Esophagus squamous epithelium (tissue), 5 donors: ENCODE data around the gene TOMM40L. TPM values are rescaled to one million over a fixed set of nuclear protein-coding genes. Genes with fewer than 3 reads are reported as not detected.
"Not testable (repeated sequence)": the region's sequence is repeated elsewhere in the genome, so short reads cannot be mapped to it uniquely, and the experiment has no call there.

ENCODE experiments used
- DNase-seq: peaks from one replicate; lab custom pipeline; 2025; lab: John Stamatoyannopoulos, UW
- H3K27ac ChIP-seq, 4 donors: fragments of 200-600 bp; sonication (generic); one replicate each; pipeline ENCODE4 v1.5.1; 2016 to 2019; ENCODE audit warnings: mild to moderate bottlenecking in 1 of 4
- H3K27me3 ChIP-seq, 4 donors: fragments of 200-600 bp; sonication (generic); 1 replicate in 3 of 4; 2 replicates in 1 of 4; pipeline versions ENCODE4 v1.5.1 to v1.6.0; 2017 to 2021; ENCODE audit warnings: antibody characterized with exemption in 1 of 4
- H3K36me3 ChIP-seq, 3 donors: fragments of 200-600 bp; sonication (generic); one replicate each; pipeline ENCODE4 v1.5.1; 2016 to 2019
- H3K4me1 ChIP-seq, 3 donors: fragments of 200-600 bp; sonication (generic); one replicate each; pipeline ENCODE4 v1.5.1; 2017 to 2019
- H3K4me3 ChIP-seq, 4 donors: fragments of 200-600 bp; sonication (generic); 1 replicate in 3 of 4; 2 replicates in 1 of 4; pipeline ENCODE4 v1.5.1; 2016 to 2019; ENCODE audit warnings: mild to moderate bottlenecking in 2 of 4, moderate library complexity in 1 of 4
- H3K9me3 ChIP-seq, 3 donors: fragments of 200-600 bp; sonication (generic); one replicate each; pipeline ENCODE4 v1.5.1; 2016 to 2019
- CTCF ChIP-seq, 6 experiments: fragments of 450-650 bp in 4 of 6; fragments of 200-600 bp in 2 of 6; sonication (generic) in 2 of 6; IDR thresholded peaks; one replicate each; pipeline ENCODE4 v1.5.1; 2016 to 2019; ENCODE audit warnings: antibody characterized with exemption in 6 of 6, mild to moderate bottlenecking in 4 of 6, moderate library complexity in 4 of 6
- POLR2A ChIP-seq, 4 donors: fragments of 450-650 bp; IDR thresholded peaks; one replicate each; pipeline ENCODE4 v1.6.1; 2017; ENCODE audit warnings: antibody characterized with exemption in 4 of 4, mild to moderate bottlenecking in 4 of 4, moderate library complexity in 3 of 4
- WGBS, 2 donors: methylation state at CpG; one replicate each; pipeline ENCODE4 v1.1.5; 2018; 5-methylcytosine and 5-hydroxymethylcytosine counted together
- intact Hi-C: fragments of 100-400 bp; cut with DNase I; formaldehyde crosslinking; loops from one replicate; pipeline ENCODE4 v1.15.0; 2022
- total RNA-seq, 4 donors: library from RNA; depleted of rRNA; stranded (reverse); fragments of >200 nt; gene quantifications; one replicate each; pipeline ENCODE4 v1.1.0, GENCODE V29; 2016
- donor health status: DM: yes; HTN: yes; CAD: no.

TOMM40L gene
- total RNA-seq, 4 donors from 2014 or later = 7.6 to 23.9 (median 10.2) TPM

- DNase-seq = no peak
- H3K36me3 ChIP-seq = no peaks in the 10 kb centered on the region
- H3K9me3 ChIP-seq = no peaks in the 10 kb centered on the region
- H3K27ac ChIP-seq = no peak overlapping the region
- peaks cover 0 to 13% (median 7%) of the 10 kb centered on the region in 3 donors for H3K4me1 ChIP-seq
- 62 to 69% methylated on average over 2 of the region's 2 CpGs for WGBS, 2 donors
- no peaks in the 10 kb centered on the region for H3K27me3 ChIP-seq
- no peak overlapping the region for H3K4me3 ChIP-seq
- TF ChIP-seq CTCF (IDR thresholded peaks at IDR 0.05) (no peak), POLR2A (IDR thresholded peaks at IDR 0.05) (no peak)
- intact Hi-C loops = no loop called here
Observed at GRCh38 chr1:161242313-161242712, 16.5 kb downstream of the TOMM40L start.

GRCh38 chr1:161244888-161245287 lies 19.0 kb downstream of the TOMM40L start:
- Histone ChIP-seq H3K36me3 (no peaks in the 10 kb centered on the region), H3K27me3 (no peaks in the 10 kb centered on the region), H3K4me3 (no peak overlapping the region), H3K27ac (peak overlapping the region in 3 of 4 donors; percentile 46 to 57 (median 57)), H3K9me3 (no peaks in the 10 kb centered on the region), H3K4me1 (peaks cover 0 to 13% (median 7%) of the 10 kb centered on the region in 3 donors)
- whole genome bisulfite sequencing, 2 donors = 43 to 44% methylated on average over 4 of the region's 4 CpGs
- DNase-seq = no peak
- no peak for TF ChIP-seq POLR2A (IDR thresholded peaks at IDR 0.05)
- TF ChIP-seq CTCF (IDR thresholded peaks at IDR 0.05) = no peak
- intact Hi-C loops = no loop called here

- 78 to 81% methylated on average over 3 to 5 of the region's 5 CpGs for WGBS, 2 donors
- H3K4me3 ChIP-seq, H3K36me3 ChIP-seq, intact Hi-C loops, H3K4me1 ChIP-seq, DNase-seq, H3K27me3 ChIP-seq, H3K27ac ChIP-seq, H3K9me3 ChIP-seq: not testable (repeated sequence)
Observed at GRCh38 chr1:161250100-161250499, 24.2 kb downstream of the TOMM40L start.

GRCh38 chr1:161250829-161251228 lies 25.0 kb downstream of the TOMM40L start:
- Histone ChIP-seq H3K4me1 (peaks cover 0 to 10% (median 0%) of the 10 kb centered on the region in 3 donors), H3K27me3 (no peaks in the 10 kb centered on the region), H3K9me3 (no peaks in the 10 kb centered on the region), H3K27ac (no peak overlapping the region), H3K4me3 (no peak overlapping the region), H3K36me3 (no peaks in the 10 kb centered on the region)
- DNase-seq = no peak
- TF ChIP-seq POLR2A (IDR thresholded peaks at IDR 0.05) (no peak), CTCF (IDR thresholded peaks at IDR 0.05) (no peak)
- WGBS, 2 donors = 71 to 73% methylated on average over 7 of the region's 7 CpGs
- intact Hi-C loops = no loop called here

- Histone ChIP-seq H3K36me3 (no peaks in the 10 kb centered on the region), H3K4me1 (peaks cover 0 to 17% (median 0%) of the 10 kb centered on the region in 3 donors), H3K4me3 (no peak overlapping the region), H3K9me3 (peaks cover 0 to 3% (median under 1%) of the 10 kb centered on the region in 3 donors), H3K27me3 (no peaks in the 10 kb centered on the region), H3K27ac (no peak overlapping the region)
- TF ChIP-seq CTCF (IDR thresholded peaks at IDR 0.05) (no peak), POLR2A (IDR thresholded peaks at IDR 0.05) (no peak)
- no peak for DNase-seq
- 94 to 98% methylated on average over 8 of the region's 8 CpGs for WGBS, 2 donors
- intact Hi-C loops = no loop called here
Observed at GRCh38 chr1:161251579-161251978, 25.7 kb downstream of the TOMM40L start.

- Histone ChIP-seq H3K4me1 (peaks cover 10 to 54% (median 17%) of the 10 kb centered on the region in 3 donors), H3K9me3 (peaks cover 0 to 16% (median 9%) of the 10 kb centered on the region in 3 donors), H3K27me3 (peaks cover 0 to 37% (median 0%) of the 10 kb centered on the region in 4 donors), H3K27ac (peak overlapping the region in 1 of 4 donors; percentile 53)
- 65 to 85% methylated on average over 3 to 5 of the region's 5 CpGs for WGBS, 2 donors
- H3K36me3 ChIP-seq, DNase-seq, H3K4me3 ChIP-seq, intact Hi-C loops: not testable (repeated sequence)
Observed at GRCh38 chr1:161255302-161255701, 29.4 kb downstream of the TOMM40L start.

- Histone ChIP-seq H3K27me3 (peaks cover 0 to 44% (median 0%) of the 10 kb centered on the region in 4 donors), H3K4me1 (peaks cover 15 to 62% (median 23%) of the 10 kb centered on the region in 3 donors), H3K27ac (peak overlapping the region; percentile 40 to 73 (median 58)), H3K9me3 (peaks cover 0 to 16% (median 9%) of the 10 kb centered on the region in 3 donors)
- DNase-seq, H3K4me3 ChIP-seq, H3K36me3 ChIP-seq, intact Hi-C loops: not testable (repeated sequence)
- 32 to 47% methylated on average over 4 of the region's 4 CpGs for WGBS, 2 donors
Observed at GRCh38 chr1:161255955-161256520, 30.2 kb downstream of the TOMM40L start.

- H3K4me3 ChIP-seq, intact Hi-C loops, H3K36me3 ChIP-seq, DNase-seq: not testable (repeated sequence)
- Histone ChIP-seq H3K4me1 (peaks cover 15 to 72% (median 30%) of the 10 kb centered on the region in 3 donors), H3K9me3 (peaks cover 0 to 16% (median 9%) of the 10 kb centered on the region in 3 donors), H3K27ac (peak overlapping the region; percentile 40 to 73 (median 58)), H3K27me3 (peaks cover 0 to 49% (median 0%) of the 10 kb centered on the region in 4 donors)
- WGBS, 2 donors = 80 to 93% methylated on average over 1 to 3 of the region's 5 CpGs
Observed at GRCh38 chr1:161257109-161257508, 31.2 kb downstream of the TOMM40L start.
